HepG2 (cell line): ENCODE data around the gene CALM1. TPM values are rescaled to one million over a fixed set of nuclear protein-coding genes. Genes with fewer than 3 reads are reported as not detected.

Experiments used
- AKAP8 ChIP-seq: sonication (generic); formaldehyde crosslinking; IDR thresholded peaks from 2 replicates; pipeline ENCODE4 v1.5.1; 2020; ENCODE audit warnings: mild to moderate bottlenecking, missing genetic modification reagents
- ATF7-NPFF ChIP-seq: sonication (generic); formaldehyde crosslinking; IDR thresholded peaks from 2 replicates; pipeline ENCODE4 v1.8.1; 2023; ENCODE audit warnings: mild to moderate bottlenecking, low read depth, missing genetic modification reagents, moderate library complexity
- FOXO4 ChIP-seq: sonication (generic); formaldehyde crosslinking; conservative IDR thresholded peaks from 2 replicates; pipeline ENCODE4 v1.8.1; 2023; ENCODE audit warnings: missing genetic modification reagents
- NFE2L2 ChIP-seq: fragments of 150-350 bp; IDR thresholded peaks from 2 replicates; pipeline ENCODE4 v1.6.1; 2014; ENCODE audit warnings: low read length
- POLR2AphosphoS5 ChIP-seq: IDR thresholded peaks from 2 replicates; pipeline ENCODE4 v1.6.1; 2012; ENCODE audit warnings: low read depth, low read length
- SMAD1 ChIP-seq: sonication (generic); formaldehyde crosslinking; IDR thresholded peaks from 2 replicates; pipeline ENCODE4 v1.4.0; 2020; ENCODE audit warnings: missing genetic modification reagents, low read depth, mild to moderate bottlenecking, borderline replicate concordance
- THAP11 ChIP-seq: IDR thresholded peaks from 2 replicates; pipeline ENCODE4 v1.6.1; 2016; ENCODE audit warnings: missing biosample characterization, missing genetic modification reagents
- TOPORS ChIP-seq: sonication (generic); formaldehyde crosslinking; IDR thresholded peaks from 2 replicates; pipeline ENCODE4 v1.8.0; 2023; ENCODE audit warnings: mild to moderate bottlenecking, missing genetic modification reagents
- USF2 ChIP-seq, 2 experiments: sonication (generic) in 1 of 2; formaldehyde crosslinking in 1 of 2; IDR thresholded peaks; 2 replicates each; pipeline versions ENCODE4 v1.5.1 to v1.6.1; 2011 to 2020; ENCODE audit warnings: borderline replicate concordance in 1 of 2, low read depth in 1 of 2, low read length in 1 of 2, mild to moderate bottlenecking in 1 of 2, missing genetic modification reagents in 1 of 2, moderate library complexity in 1 of 2
- ZBTB34 ChIP-seq: sonication (generic); formaldehyde crosslinking; IDR thresholded peaks from 2 replicates; pipeline ENCODE4 v1.8.0; 2022; ENCODE audit warnings: mild to moderate bottlenecking, missing genetic modification reagents
- ZFP41 ChIP-seq: sonication (generic); formaldehyde crosslinking; IDR thresholded peaks from 2 replicates; pipeline ENCODE4 v1.4.0; 2020; ENCODE audit warnings: mild to moderate bottlenecking, missing genetic modification reagents, borderline replicate concordance
- ZNF225 ChIP-seq: sonication (generic); formaldehyde crosslinking; IDR thresholded peaks from 2 replicates; pipeline ENCODE4 v1.4.0; 2020; ENCODE audit warnings: mild to moderate bottlenecking, missing genetic modification reagents
- ZNF318 ChIP-seq: sonication (generic); formaldehyde crosslinking; IDR thresholded peaks from 2 replicates; pipeline ENCODE4 v1.4.0; 2020; ENCODE audit warnings: mild to moderate bottlenecking, missing genetic modification reagents
- polyA plus RNA-seq, 8 experiments: library from polyadenylated mRNA; depleted of rRNA in 3 of 8; stranded (reverse) in 7 of 8; unstranded in 1 of 8; fragments of >200 nt; fragmentation: Illumina TruSeq in 4 of 8; extraction: Trizol in 4 of 8; gene quantifications; 2 replicates each; pipeline versions ENCODE4 v1.2.1 to v1.2.3, GENCODE V29; 2011 to 2016; ENCODE audit warnings: low read depth in 4 of 8, missing spikeins in 1 of 8, mixed read lengths in 1 of 8; ENCODE audit not compliant: insufficient read depth in 1 of 8
- total RNA-seq, 5 experiments: library from RNA; depleted of rRNA; stranded (reverse); fragments of >200 nt; fragmentation: Illumina TruSeq; extraction: Trizol; gene quantifications; 2 replicates each; pipeline ENCODE4 v1.2.3, GENCODE V29; 2016; ENCODE audit warnings: low read depth in 1 of 5

The CALM1 gene
- total and polyA plus RNA-seq, 2 of the 13 experiments (the other 11 are each of a cell fraction or from before 2014, with no cell fraction given), result 110 to 238 TPM

GRCh38 chr14:90383126-90383730 is 13.6 kb upstream of the CALM1 start (continued):
- TF ChIP-seq FOXO4 (CRISPR knock-in tag), result no peak
- peak; percentile 91 for TF ChIP-seq THAP11
- TF ChIP-seq TOPORS (CRISPR knock-in tag), result peak; percentile 56; the same call in 1 of the 2 replicates
- TF ChIP-seq ZBTB34, result peak; percentile 78; the same call in 1 of the 2 replicates
- peak; percentile 73 for TF ChIP-seq ATF7-NPFF (CRISPR knock-in tag)
- no peak for TF ChIP-seq AKAP8
- no peak for TF ChIP-seq USF2 (IDR thresholded peaks at IDR 0.05; ENCODE audit: low read depth, low read length)
- no peak; the same call in 1 of the 2 replicates for TF ChIP-seq USF2 (CRISPR knock-in tag; IDR thresholded peaks at IDR 0.05; ENCODE audit: borderline replicate concordance)
- no peak for TF ChIP-seq ZNF225
- TF ChIP-seq SMAD1, result peak; percentile 17; the same call in 1 of the 2 replicates
- 0 out of 2 replicates have a peak, but pooled peaks have one; percentile 6 for TF ChIP-seq ZNF318
- TF ChIP-seq NFE2L2, result no peak
- TF ChIP-seq ZFP41 (CRISPR knock-in tag), result no peak; the same call in 1 of the 2 replicates
- peak; percentile 82 for TF ChIP-seq POLR2AphosphoS5
